M059J (cell line): ENCODE measurements around the gene NGEF. TPM values are rescaled to one million over a fixed set of nuclear protein-coding genes. Genes with fewer than 3 reads are reported as not detected.

Experiments
- DNase-seq: peaks from one replicate; pipeline ENCODE4 v3.0.0-alpha.2; 2012; ENCODE audit warnings: low read depth
- total RNA-seq: library from RNA; depleted of rRNA; stranded (reverse); fragments of >200 nt; shearing (Covaris generic); gene quantifications from 2 replicates; pipeline ENCODE4 v1.2.3, GENCODE V29; 2014

The NGEF gene
- total RNA-seq, 1 experiment from 2014 or later: 3.5 TPM

DNA sequence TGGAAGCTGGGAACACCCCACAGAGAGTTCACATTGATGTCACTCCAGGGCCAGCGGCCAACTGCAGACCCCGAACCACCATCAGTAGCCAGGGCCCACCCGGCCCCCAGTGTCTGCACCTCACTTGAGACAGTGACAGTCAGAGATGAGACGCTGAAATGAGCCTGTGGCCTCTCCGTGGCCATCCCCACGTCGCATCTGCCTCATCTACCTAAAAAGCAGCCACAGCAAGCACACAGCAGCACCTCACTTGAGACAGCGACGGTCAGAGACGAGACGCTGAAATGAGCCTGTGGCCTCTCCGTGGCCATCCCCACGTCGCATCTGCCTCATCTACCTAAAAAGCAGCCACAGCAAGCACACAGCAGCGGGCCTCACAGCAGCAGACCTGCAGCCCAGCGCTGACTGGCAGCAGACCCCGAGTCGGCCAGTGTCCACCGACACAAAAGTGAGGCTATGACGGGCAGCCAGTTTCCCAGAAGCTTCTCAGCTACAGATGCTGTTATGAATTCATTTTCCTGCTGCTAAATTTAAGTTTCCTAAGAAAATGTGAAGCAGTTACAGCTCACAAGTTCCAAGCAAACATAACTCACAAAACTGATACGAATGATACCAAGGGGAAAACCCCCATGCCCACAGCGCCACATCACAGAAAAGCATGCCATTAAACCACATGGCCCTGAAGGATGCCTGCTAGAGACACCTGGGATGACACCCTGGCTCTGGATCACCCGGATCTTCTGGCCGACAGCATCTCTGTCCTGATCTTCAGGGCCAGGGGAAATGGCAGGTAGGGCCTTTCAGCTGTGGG lies 115.3 kb downstream of the NGEF start:
- DNase-seq: no peak

DNA sequence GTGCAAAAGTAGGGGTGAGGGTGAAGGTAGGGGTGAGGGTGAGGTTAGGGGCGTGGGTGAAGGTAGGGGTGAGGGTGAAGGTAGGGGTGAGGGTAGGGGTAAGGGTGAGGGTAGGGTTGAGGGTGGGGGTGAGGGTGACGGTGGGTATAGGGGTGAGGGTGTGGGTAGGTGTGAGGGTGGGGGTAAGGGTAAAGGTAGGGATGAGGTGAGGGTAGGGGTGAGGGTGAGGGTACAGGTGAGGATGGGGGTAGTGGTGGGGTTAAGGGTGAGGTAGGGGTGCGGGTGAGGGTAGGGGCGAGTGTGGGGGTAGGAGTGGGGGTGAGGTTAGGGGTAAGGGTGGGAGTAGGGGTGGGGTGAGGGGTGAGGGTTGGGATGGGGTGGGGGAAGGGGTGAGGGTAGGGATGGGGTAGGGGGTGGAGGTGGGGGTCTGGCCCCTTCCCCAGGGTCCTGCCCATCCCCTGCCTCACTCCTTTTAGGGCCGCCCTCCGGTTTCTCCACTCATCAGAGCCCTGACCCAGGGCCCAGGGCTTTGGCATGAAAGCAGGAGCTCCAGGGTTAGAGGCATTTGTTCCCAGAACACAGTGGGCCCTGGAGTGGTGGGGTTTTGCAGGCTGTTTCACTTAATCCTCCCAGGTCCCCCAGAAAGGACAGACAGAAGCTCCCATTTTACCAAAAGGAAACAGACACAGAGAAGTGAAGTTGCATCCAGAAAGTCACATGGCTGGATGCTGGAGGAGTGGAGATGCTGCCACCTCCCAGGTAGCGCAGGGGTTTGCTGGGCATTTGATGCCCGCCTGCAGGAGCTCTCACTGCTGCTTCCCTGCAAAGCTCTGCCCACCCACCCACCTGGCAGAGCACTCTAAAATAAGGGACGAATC lies 116.1 kb downstream of the NGEF start:
- DNase-seq: no peak

DNA sequence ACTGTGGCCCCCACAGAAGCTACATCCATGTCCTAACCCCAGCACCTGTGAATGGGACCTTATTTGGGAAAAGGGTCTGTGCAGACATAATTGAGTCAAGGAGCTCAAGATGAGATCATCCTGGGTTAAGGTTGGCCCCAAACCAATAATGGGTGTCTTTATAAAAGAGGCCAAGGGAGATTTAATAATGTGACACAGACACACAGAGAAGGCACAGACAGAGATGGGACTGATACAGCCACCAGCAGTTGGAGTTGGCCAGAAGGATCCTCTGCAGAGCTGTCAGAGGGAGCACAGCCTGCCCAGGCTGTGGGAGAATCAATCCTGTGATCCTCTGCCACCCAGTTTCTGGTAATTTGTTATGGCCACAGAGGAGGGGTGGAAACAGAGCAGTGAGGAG lies 116.9 kb downstream of the NGEF start:
- no peak for DNase-seq

DNA sequence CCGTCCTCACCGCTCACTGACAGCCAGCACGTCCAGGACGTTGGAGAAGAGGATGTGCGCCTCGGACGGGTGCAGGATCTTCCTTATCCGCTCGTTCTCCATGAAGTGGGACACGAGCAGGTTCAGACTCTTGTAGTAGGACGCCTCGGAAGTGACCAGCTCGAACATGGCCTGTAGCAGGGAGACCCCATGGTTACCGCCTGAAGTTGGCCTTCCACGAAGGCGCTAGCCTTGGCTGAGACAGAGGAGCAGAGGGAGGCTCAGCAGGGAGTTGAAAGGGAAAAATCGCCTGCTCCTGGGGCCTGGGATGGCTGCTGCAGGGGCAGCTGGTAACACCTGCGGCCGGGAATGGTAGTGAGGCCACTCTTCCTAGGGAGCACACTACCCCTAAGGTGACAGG lies 118.3 kb downstream of the NGEF start:
- no peak for DNase-seq

DNA sequence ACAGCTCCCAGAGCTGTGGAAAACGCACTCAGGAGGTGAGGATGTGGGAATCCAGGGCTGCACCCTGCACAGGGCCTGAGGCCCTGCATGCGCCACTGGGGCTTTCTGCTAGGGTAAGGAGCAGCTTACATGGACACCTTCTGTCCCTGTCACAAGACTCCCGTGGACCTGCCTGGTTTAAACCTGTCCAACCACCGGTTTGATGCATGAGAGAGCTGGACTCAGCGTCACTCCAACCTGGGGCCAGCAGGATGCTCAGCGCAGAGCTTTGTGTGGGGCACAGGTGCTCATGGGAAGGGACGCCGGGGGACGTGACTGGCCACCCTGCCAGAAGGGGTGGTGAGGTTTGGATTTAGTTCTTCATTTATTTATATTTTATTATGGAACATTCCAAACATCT lies 118.8 kb downstream of the NGEF start:
- no peak for DNase-seq

DNA sequence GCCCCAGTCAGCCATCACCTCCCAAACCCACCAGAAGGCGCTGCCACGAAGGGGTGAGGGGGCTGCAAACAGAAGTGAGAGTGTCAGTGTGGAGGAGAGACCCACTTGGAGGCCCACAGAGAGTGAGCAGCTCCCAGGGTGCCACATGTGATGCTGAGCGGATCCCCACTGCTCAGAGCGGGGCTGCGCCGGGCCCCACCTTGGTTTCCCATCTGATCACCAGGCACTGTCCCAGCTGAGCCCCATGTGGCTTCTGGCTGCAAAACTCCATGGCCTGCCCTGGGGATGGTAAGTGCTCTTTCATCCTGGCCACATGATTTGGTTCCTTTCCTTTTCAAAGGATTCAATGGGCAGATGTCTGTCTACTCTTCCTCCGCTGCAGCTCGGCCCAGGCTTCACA lies 119.2 kb downstream of the NGEF start:
- no peak for DNase-seq

DNA sequence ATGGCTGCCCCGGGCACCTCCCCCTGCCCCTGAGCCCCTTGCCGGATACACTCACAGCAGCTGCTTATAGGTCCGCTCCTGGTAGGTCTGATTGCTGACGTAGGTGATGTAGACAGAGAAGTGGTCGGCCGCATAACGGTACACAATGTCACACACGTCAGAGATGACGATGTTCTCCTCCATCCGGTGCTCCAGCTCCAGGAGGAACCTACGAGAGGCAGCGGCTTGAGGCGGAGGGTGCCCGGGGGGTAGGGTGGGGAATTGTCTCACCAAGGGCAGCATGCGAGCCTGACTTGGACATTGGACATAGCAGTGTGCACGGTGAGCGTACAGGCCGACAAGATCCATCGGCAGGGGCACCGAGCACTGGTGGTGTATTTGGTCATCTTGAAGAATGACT lies 120.2 kb downstream of the NGEF start:
- no peak for DNase-seq

DNA sequence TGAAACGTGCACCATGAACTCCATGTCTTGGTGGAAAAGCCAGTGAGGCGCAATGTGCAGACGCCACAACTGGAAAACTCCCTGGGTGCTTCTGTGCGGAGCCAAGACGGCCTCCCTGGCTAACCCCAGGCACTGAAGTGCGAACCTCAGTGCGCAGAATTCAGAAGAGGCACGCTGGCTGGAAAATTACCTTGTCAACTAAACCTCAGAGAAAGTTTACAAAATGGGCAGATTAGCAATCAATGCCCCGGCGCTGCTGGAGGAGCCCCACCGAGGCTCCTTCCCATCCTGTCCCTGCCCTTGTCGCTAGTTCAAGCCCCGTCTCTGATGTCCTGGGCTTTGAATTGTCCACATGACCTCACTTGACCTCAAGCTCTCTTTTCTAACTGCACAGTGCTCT lies 120.8 kb downstream of the NGEF start:
- DNase-seq: no peak

DNA sequence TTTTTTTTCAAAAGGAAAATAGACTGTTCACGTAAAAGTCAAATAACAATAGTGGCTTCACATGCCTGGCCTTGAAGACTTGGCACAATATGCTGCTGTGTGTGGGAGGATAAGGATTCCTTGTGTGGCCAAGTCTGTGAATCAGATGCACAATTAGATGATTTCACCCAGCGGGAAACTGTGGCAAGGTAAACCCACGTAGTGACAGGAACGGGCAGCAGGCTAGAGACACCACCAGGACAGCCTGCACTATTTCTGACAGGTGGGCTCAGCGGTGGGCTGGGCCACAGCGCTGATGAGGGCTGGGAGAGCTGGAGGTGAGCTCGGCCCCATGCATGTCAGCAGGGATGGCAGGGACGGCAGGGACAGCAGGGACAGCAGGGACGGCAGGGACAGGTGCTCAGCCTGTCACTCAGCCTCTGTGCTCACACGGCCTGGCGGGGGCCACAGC lies 121.4 kb downstream of the NGEF start:
- peak; percentile 68 for DNase-seq

DNA sequence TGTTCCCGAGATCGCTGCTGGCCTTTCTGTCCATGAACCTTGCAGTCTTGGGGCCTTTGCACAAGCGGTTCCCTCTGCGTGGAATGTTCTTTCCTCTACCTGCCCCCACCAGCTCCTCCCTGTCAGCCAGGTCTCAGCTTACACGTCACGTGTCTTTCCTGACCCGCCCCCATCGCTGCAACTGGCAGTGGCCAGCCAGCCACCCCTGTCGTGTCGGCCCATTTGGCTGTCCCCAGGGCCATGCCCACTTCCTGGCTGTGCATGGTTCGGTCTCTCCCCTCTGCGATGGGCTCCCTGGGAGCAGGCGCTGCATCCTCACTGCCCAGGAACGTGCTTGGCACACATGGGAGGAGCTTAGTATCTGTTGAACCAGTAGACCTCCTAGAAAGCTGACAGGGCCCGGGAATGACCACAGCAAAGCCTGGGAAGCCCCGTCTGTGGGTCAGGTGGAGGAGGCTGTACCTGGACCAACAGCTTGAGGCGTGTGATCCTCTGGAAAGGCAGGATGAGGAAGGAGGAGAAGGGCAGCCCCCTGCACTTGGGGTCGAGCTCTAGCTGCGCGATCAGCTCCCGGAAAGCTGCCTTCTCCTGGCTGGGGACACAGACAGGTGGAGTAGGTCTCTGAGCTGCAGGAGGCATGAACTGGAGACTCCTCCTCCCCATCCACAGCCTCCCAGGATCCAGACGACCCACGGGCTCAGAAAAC lies 122.0 kb downstream of the NGEF start:
- DNase-seq: peak; percentile 73

DNA sequence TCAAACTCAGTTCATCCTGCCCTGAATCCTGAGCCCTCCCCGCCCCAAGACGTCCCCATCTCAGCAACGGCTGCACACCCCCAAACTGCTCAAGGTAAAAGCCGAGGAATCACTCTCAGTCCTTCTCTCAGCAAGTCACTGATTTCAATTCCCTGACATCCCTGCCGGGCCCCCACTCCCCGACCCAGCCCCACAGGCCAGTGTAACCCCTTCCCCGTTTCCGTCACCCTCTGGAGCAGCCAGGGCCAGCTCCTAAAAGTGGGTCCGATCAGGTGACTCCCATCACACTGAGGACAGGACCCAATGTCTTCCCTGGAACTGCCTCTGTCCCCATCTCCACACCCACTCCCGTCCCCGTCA lies 122.5 kb downstream of the NGEF start:
- DNase-seq: no peak

DNA sequence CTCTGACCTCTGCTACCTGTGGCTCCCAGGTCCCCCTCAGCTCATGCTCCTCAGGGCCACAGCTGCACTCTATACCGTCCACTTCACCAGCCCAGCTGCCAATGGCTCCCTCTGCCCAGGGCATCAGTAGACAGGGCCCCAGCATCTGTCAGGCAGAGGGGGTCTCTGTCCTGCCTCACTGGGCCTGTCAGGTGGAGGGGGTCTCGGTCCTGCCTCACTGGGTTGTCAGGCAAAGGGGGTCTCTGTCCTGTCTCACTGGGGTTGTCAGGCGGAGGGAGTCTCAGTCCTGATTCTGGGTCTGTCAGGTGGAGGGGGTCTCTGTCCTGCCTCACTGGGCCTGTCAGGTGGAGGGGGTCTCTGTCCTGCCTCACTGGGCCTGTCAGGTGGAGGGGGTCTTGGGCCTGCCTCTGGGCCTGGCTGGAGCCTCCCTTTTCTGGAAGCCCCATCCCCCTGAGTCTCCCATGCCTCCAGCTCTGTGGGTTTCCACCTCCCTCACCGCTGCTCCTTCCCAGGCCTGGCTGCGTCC lies 123.1 kb downstream of the NGEF start:
- no peak for DNase-seq

DNA sequence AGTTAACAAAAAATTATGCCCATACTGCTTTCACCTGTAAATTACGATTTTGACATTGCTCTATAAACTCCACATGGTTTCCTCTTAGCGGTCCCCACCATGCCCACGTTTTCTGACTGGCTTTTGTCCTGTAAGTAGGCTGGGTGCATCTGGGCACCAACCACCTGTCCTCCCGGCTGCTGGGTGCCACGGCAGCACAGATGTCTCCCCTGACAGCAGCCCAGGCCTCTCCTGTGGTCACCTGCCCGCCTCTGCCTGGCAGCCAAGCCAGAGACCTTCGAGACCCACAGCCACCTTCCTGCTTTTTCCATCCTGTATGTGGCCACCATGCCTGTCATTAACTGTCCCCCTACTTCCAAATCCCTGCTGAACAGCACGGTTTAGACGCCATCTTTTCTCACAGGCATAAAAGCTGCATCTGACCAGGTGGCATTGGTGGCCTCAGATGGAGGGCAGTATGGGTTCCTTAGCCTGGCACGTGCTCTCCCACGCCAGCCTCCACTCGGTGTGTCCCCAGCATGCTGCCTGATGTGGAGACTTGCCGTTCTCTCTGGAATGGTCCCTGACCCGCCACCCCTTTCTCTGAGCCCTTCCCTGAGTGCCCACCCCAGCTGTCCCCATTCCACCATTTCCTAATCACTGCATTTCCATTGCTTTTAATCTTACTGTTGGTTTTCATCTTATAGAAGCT lies 124.1 kb downstream of the NGEF start:
- DNase-seq: no peak

DNA sequence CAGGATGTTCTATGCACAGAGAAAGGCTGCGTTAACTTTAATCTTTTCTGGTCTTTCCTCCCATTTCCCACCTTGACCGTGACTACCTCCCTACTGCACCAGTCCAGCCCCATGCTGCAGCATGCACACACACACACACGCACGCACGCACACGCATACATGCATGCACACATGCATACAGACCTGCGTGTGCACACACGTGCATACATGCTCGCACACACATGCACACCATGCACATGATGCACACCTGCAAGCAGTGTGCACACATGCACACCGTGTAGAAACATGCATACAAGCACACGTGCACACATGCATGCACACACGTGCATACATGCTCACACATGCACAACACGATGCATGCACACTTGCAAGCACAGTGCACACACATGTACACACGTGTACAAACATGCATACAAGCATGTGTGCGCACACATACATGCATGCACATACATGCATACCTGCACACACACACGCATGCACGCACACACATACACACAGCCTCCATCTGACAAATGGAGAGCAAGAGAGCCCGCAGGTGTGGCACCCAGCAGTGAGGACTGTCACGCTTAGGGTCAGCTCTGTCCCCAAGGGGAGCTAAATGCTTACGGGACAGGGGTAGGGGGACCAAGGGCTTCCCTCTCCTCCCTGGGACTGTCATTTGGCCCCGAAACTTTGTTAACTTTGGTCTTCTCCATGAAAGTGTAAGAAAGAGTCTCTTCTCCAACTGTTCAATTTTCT lies 124.8 kb downstream of the NGEF start:
- no peak for DNase-seq

DNA sequence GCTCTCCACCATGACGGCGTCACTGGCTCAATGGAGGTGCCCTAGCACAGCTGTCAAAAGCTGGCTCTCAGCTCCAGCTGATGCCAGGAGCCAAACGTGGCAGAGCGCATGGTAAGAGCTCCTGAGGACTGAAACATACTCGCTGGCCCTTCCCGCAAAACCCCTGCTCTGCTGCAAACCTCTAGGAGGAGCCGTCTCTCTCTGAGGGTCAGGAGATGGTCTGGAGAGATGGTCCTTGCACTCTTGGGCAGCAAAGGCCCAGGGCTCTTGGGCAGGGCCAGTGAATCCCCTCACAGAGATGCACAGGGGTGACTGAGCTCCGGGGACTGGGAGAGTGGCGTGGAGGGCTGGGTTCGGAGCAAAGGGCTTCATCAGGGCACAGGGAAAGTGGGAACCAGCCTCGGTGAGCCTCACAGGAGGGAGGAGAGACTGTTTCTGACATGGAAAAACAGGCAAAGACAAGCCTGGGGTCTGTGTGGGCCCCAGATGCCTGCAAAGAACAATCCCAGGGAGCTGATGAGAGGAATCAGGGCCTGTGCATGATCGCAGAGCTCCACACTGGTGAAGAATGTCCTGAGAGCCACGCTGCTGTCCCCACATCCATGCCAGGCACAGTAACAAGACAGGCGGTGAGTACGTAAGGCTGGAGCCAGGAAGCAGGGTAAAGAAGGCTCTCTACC lies 125.7 kb downstream of the NGEF start:
- DNase-seq: no peak

DNA sequence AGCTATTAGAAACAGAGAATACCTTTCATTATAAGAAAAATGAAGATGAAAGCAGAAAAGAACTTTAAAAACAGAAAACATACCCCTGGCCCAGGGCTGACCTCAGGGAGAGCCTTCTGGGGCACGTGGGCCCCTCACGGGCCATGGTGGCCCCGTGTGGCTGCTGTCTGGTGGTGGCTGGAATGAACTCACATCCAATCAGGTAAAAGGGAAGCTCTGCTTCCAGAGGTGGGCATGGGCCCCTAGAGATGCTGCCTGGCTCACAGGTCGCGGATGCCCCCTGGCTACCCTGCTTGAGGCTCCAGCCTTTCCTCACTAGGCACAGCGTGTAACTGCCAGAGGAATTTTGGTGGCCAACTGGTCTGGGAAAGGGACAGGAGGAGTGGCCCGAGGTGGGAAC lies 126.4 kb downstream of the NGEF start:
- no peak for DNase-seq

DNA sequence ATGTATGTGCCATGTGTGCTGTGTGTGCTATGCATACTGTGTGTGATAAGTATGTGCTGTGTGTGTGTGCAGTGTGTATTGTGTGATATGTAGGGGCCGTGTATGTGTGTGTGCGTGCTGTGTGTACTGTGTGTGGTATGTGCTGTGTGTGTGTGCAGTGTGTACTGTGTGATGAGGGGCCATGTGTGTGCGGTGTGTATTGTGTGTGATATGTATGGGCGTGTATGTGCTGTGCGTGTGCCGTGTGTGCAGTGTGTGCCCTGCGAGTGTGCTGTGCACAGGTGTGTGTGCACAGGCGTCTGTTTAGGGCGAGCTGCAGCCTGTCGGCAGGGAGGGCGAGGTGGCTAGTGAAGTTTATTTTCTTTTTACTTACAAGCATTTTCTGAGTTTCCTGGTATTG lies 126.9 kb downstream of the NGEF start:
- no peak for DNase-seq

DNA sequence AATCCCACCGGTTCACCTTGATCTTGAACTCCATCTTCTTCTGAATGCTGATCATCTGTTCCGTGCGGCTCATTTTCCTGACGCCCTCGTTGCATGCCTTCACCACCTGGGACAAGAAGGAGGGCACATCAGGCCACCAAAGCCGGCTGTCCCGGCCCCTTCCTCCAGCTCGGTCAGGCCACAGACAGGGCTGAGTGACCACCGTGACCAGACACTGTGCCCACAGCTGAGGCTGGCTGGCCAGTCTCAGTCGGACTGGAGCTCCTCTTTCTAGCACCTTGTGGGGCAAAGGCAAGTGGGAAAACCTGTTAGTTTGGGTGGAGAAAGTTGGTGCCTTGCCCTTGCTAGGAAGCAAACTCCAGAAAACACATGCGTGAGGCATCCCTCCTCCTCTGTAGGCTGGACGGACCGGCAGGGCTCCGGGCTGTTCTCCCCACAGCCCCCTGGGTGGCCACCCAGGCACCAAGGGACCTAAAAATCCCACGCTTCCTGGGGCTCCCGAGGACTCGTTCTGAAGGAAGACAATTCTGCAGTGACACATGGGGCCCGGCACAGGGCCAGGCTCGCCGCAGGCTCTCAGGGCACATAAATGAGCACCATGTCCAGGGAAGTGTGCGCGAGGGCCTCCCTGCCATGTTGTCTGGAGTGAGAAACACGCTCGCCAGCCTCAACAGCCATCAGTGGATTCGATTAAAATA lies 127.6 kb downstream of the NGEF start:
- no peak for DNase-seq

DNA sequence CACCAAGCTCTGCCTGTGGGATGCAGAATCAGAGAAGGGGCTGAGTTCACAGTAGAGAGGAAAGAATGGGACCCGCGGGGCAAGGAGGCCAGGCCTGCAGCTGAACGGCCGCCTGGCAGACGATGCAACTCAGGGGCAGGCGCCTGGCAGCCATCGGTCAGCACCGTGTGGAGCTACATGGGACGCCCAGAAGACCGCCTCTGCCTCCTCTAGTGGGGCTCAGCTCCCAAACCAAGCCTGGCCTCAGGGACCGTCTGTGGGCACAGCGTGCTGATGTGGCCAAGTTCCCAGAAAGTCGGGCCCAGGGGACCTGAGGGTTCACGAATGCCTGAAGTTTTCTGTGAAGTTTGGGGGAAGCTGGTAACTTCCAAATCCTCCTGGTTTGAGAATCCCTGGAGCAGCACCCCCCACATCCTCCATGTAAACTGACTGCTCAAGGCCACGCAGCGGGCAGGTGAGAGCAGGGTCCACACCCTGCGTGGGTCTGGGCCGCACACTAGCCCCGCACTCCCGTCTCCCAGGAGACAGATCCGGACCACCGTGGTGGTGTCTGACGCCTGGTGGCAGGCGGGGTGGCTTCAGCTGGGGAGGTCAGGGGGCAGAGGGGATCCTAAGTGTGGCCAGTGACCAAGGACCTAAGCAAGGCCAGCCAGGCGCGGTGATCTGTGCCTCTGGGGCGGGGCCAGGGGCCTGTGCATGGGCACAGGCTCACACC lies 128.3 kb downstream of the NGEF start:
- no peak for DNase-seq
